NT2/D1 (cell line): Measurements from ENCODE around the gene ELOVL1.

Experiments
- YY1 ChIP-seq: IDR thresholded peaks from 2 replicates; pipeline ENCODE4 v1.6.1; 2011; ENCODE audit not compliant: insufficient read length, insufficient read depth
- ZNF274 ChIP-seq: IDR thresholded peaks from 2 replicates; pipeline ENCODE4 v1.6.1; 2011; ENCODE audit warnings: mild to moderate bottlenecking, low read depth, low read length

DNA sequence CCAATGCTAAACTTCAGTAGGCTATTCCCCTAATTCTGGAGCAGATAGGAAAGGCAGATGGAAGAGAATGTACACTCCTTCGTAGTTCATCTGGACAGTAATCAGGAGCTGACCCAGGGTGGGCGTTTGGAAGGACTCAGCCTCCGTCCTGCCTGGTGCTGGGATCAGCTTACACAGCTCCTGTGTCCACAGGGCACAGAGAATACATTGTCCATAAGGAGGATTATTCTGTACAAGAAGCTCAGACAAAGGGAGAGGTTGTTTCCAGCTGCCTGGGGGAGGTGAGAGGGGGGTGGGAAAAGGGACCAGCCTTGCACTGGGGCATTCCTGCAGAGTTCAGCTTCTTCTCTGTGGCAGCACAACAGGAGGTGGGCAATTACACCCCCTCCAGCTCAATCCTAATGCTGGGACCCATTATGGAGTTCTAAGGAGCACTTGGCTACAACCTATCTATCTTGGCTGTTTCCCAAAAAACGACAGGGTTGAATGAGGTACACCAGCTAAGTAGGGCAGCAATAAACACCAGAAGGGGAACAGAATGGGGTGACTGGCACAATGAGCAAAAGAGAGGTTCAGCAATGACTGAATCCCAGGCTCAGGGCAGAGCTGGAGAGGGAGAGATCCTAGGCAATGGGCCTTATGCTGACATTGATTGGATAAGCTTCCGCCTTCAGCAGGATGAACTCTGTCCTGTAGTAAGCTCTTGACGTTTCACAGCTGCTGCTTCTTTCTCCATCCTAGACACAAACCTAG is 14.4 kb upstream of the ELOVL1 start:
- TF ChIP-seq YY1 (no peak), ZNF274 (no peak)
